ENCODE measurements around the gene KIAA1755.

DNA sequence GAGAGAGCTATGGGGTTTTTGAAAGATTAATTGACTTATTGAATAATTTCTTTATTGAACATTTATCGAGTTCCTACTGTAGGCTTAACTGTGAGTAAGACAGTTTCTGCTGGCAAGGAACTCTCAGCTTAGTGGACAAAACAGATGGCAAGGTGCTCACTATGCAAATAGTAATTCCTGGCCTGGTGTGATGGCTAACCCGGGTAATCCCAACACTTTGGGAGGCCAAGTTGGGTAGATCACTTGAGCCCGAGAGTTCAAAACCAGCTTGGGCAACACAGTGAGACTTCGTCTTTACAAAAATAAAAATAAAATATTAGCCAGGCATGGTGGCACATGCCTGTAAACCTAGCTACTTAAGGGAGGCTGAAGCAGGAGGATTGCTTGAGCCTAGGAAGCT, 82.0 kb downstream of the KIAA1755 start:
- no peak for TF ChIP-seq POLR2A (IDR thresholded peaks at IDR 0.05)
- TF ChIP-seq, protein P1, sequence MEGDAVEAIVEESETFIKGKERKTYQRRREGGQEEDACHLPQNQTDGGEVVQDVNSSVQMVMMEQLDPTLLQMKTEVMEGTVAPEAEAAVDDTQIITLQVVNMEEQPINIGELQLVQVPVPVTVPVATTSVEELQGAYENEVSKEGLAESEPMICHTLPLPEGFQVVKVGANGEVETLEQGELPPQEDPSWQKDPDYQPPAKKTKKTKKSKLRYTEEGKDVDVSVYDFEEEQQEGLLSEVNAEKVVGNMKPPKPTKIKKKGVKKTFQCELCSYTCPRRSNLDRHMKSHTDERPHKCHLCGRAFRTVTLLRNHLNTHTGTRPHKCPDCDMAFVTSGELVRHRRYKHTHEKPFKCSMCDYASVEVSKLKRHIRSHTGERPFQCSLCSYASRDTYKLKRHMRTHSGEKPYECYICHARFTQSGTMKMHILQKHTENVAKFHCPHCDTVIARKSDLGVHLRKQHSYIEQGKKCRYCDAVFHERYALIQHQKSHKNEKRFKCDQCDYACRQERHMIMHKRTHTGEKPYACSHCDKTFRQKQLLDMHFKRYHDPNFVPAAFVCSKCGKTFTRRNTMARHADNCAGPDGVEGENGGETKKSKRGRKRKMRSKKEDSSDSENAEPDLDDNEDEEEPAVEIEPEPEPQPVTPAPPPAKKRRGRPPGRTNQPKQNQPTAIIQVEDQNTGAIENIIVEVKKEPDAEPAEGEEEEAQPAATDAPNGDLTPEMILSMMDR (IDR thresholded peaks at IDR 0.05): no peak

Data from heart left ventricle (tissue), 13 donors.